B cell (primary cell): Measurements from ENCODE around the gene RNF224. TPM values are rescaled to one million over a fixed set of nuclear protein-coding genes. Genes with fewer than 3 reads are reported as not detected.

ENCODE experiments used
- ATAC-seq: fragments of 200-7000 bp; cut with Tn5 transposase; one replicate; pipeline ENCODE4 v1.10.0; 2021; ENCODE audit warnings: low read depth, mild to moderate bottlenecking, moderate number of reproducible peaks, moderate library complexity
- CTCF ChIA-PET: fragments of 350-600 bp; sonication (Branson Sonifier 250); formaldehyde crosslinking; loops from one replicate; lab custom pipeline; 2021; ENCODE audit warnings: antibody characterized with exemption, inconsistent platforms; lab: Charles Lee
- POLR2A ChIA-PET: fragments of 350-600 bp; sonication (Branson Sonifier 250); formaldehyde crosslinking; loops from one replicate; lab custom pipeline; 2021; ENCODE audit warnings: antibody characterized with exemption; lab: Charles Lee
- DNase-seq: peaks from one replicate; pipeline ENCODE4 v3.0.0; 2013
- H2AFZ ChIP-seq: 2 replicates; pipeline ENCODE4 v1.6.1; 2012; ENCODE audit warnings: mild to moderate bottlenecking, low read depth, low read length; ENCODE audit not compliant: insufficient read depth, poor library complexity, severe bottlenecking
- H3K27ac ChIP-seq, 2 donors: 1 replicate in 1 of 2; 2 replicates in 1 of 2; pipeline ENCODE4 v1.5.1; 2012 to 2013; ENCODE audit warnings: low read length in 2 of 2, mild to moderate bottlenecking in 2 of 2, moderate library complexity in 1 of 2
- H3K27me3 ChIP-seq, 4 experiments: fragments of 200-600 bp in 1 of 4; sonication (generic) in 1 of 4; replicated peaks in 1 of 4; 1 replicate in 2 of 4; 2 replicates in 2 of 4; pipeline versions ENCODE4 v1.6.1 to v1.7.0; 2013 to 2016; ENCODE audit warnings: low read length in 3 of 4, mild to moderate bottlenecking in 2 of 4, mixed read lengths in 1 of 4, moderate library complexity in 1 of 4; ENCODE audit not compliant: insufficient read depth in 4 of 4, control insufficient read depth in 3 of 4; ENCODE audit errors: control extremely low read depth in 1 of 4
- H3K36me3 ChIP-seq, 2 experiments: replicated peaks in 1 of 2; 1 replicate in 1 of 2; 2 replicates in 1 of 2; pipeline versions ENCODE4 v1.6.1 to v1.7.1; 2013; ENCODE audit warnings: low read length in 1 of 2; ENCODE audit not compliant: insufficient read depth in 2 of 2, control insufficient read depth in 1 of 2; ENCODE audit errors: control extremely low read depth in 1 of 2, extremely low read depth in 1 of 2
- H3K4me1 ChIP-seq, 2 donors: fragments of 200-600 bp in 1 of 2; sonication (generic) in 1 of 2; 1 replicate in 1 of 2; 2 replicates in 1 of 2; pipeline versions ENCODE4 v1.5.1 to v1.6.1; 2013 to 2017; ENCODE audit warnings: low read length in 2 of 2; ENCODE audit not compliant: control insufficient read depth in 2 of 2, insufficient read depth in 2 of 2
- H3K4me2 ChIP-seq: replicated peaks from 2 replicates; pipeline ENCODE3; 2012; ENCODE audit warnings: mild to moderate bottlenecking, low read depth, low read length; ENCODE audit not compliant: poor library complexity, severe bottlenecking
- H3K4me3 ChIP-seq, 5 experiments: fragments of 200-600 bp in 1 of 5; sonication (generic) in 1 of 5; 1 replicate in 3 of 5; 2 replicates in 2 of 5; pipeline versions ENCODE4 v1.5.1 to v1.7.0; 2011 to 2016; ENCODE audit warnings: low read length in 4 of 5, mild to moderate bottlenecking in 4 of 5, low read depth in 2 of 5, control low read depth in 1 of 5, moderate library complexity in 1 of 5; ENCODE audit not compliant: insufficient read depth in 1 of 5; ENCODE audit errors: control extremely low read depth in 1 of 5, extremely low read depth in 1 of 5
- H3K79me2 ChIP-seq: fragments of 200-600 bp; sonication (generic); one replicate; pipeline ENCODE4 v1.6.0; 2016; ENCODE audit warnings: low read length; ENCODE audit not compliant: control insufficient read depth, insufficient read depth
- H3K9ac ChIP-seq: fragments of 200-600 bp; sonication (generic); 2 replicates; pipeline ENCODE4 v1.6.1; 2017; ENCODE audit warnings: mild to moderate bottlenecking, low read length, moderate library complexity
- H3K9me3 ChIP-seq, 3 donors: one replicate each; pipeline versions ENCODE4 v1.6.1 to v1.7.1; 2013; ENCODE audit warnings: low read length in 2 of 3; ENCODE audit not compliant: control insufficient read depth in 2 of 3, insufficient read depth in 1 of 3; ENCODE audit errors: control extremely low read depth in 1 of 3
- H4K20me1 ChIP-seq: 2 replicates; pipeline ENCODE4 v1.6.0; 2012; ENCODE audit warnings: mild to moderate bottlenecking, low read length; ENCODE audit not compliant: insufficient read depth, control insufficient read depth, poor library complexity, severe bottlenecking
- H3K27ac Mint-ChIP-seq: one replicate; pipeline ENCODE4 v1.8.0; 2021; ENCODE audit warnings: mixed read lengths
- H3K27me3 Mint-ChIP-seq: one replicate; pipeline ENCODE4 v1.8.0; 2021; ENCODE audit warnings: mixed read lengths
- H3K4me1 Mint-ChIP-seq: one replicate; pipeline ENCODE4 v1.8.0; 2021; ENCODE audit warnings: mixed read lengths
- H3K4me3 Mint-ChIP-seq: one replicate; pipeline ENCODE4 v1.8.0; 2021; ENCODE audit warnings: mixed read lengths
- H3K9me3 Mint-ChIP-seq: one replicate; pipeline ENCODE4 v1.8.0; 2022; ENCODE audit warnings: mixed read lengths; ENCODE audit not compliant: insufficient read depth
- CTCF ChIP-seq: fragments of 200-600 bp; IDR thresholded peaks from one replicate; pipeline ENCODE4 v1.8.0; 2022; ENCODE audit warnings: antibody characterized with exemption, mild to moderate bottlenecking
- EZH2 ChIP-seq: IDR thresholded peaks from 2 replicates; pipeline ENCODE4 v1.6.1; 2012; ENCODE audit warnings: borderline replicate concordance, low read depth, mild to moderate bottlenecking, moderate library complexity, low read length; ENCODE audit not compliant: insufficient read depth, poor library complexity, severe bottlenecking
- WGBS: methylation state at CpG from one replicate; pipeline ENCODE4 v1.1.5; 2013; ENCODE audit warnings: missing lambda C conversion rate; ENCODE audit not compliant: insufficient coverage; 5-methylcytosine and 5-hydroxymethylcytosine counted together
- intact Hi-C: fragments of 100-400 bp; cut with micrococcal nuclease; formaldehyde crosslinking; loops from one replicate; pipeline ENCODE4 v1.10.0; 2022
- polyA plus RNA-seq: library from polyadenylated mRNA; depleted of rRNA; stranded (reverse); fragments of >200 nt; gene quantifications from 2 replicates; pipeline ENCODE4 v1.2.3, GENCODE V29; 2012
- total RNA-seq, 2 donors: library from RNA; stranded (reverse); fragments of 120-200 nt in 1 of 2; gene quantifications; 1 replicate in 1 of 2; 2 replicates in 1 of 2; pipeline versions ENCODE4 v1.2.3 to v1.2.4, GENCODE V29; 2013 to 2022

The RNF224 gene
- total and polyA plus RNA-seq, 2 donors (not counting 1 experiment from before 2014, with no cell fraction given), result not detected

GRCh38 chr9:137223078-137223970, 4.0 kb upstream of the RNF224 start:
- peak overlapping the region; percentile 95 for H3K4me2 ChIP-seq
- Mint-ChIP-seq H3K4me1 (peaks cover 16% of the 10 kb centered on the region), H3K27ac (peak overlapping the region; percentile 82), H3K9me3 (no peaks in the 10 kb centered on the region), H3K27me3 (peaks cover 4% of the 10 kb centered on the region), H3K4me3 (peak overlapping the region; percentile 86)
- ChIA-PET POLR2A (interaction anchor here (0.5 to 3.1 kb wide), 15 partner anchors 9 to 465 kb away, joined by 3 to 15 read pairs (median 5); partner anchors contain the start of genes ANAPC2, LCN8, NDOR1 and SSNA1), CTCF (interaction anchor here (0.5 to 7.0 kb wide), 12 partner anchors 15 to 194 kb away, joined by 3 to 76 read pairs (median 4); partner anchors contain the start of genes ANAPC2, NDOR1, SSNA1 and TMEM203)
- peak overlapping the region; percentile 96 for H2AFZ ChIP-seq
- TF ChIP-seq CTCF (no peak), EZH2 (no peak)
- peaks cover 13 to 32% of the 10 kb centered on the region in 2 donors for H3K4me1 ChIP-seq
- peak overlapping the region; percentile 36 to 77 (median 71) for H3K4me3 ChIP-seq
- peaks cover 0 to 12% (median 0%) of the 10 kb centered on the region in 4 experiments for H3K27me3 ChIP-seq
- H3K9me3 ChIP-seq, result no peaks in the 10 kb centered on the region
- ATAC-seq (peak; percentile 92), DNase-seq (peak; percentile 99)
- H3K36me3 ChIP-seq, result no peaks in the 10 kb centered on the region
- peak overlapping the region; percentile 75 for H3K9ac ChIP-seq
- peak overlapping the region; percentile 79 to 91 for H3K27ac ChIP-seq
- no peaks in the 10 kb centered on the region for H4K20me1 ChIP-seq
- intact Hi-C loops, result loop anchor here (1.0 to 5.0 kb wide), 7 partner anchors 13 to 384 kb away; partner anchors contain the start of genes ARRDC1, NDOR1, TMEM203 and TPRN
- 1% methylated on average over 63 of the region's 63 CpGs for WGBS
- no peaks in the 10 kb centered on the region for H3K79me2 ChIP-seq
